ENCODE results near the gene CADPS2.

GRCh38 chr7:122304996-122305421, 581.3 kb downstream of the CADPS2 start:
- TF ChIP-seq CTCF (IDR thresholded peaks at IDR 0.05) (no peak), ZFX (IDR thresholded peaks at IDR 0.05; ENCODE audit: borderline replicate concordance) (no peak)
